ENCODE data around the gene SLC34A1.

Gene SLC34A1

GRCh38 chr5:177447611-177448243 lies 63.5 kb downstream of the SLC34A1 start:
- no peak for DNase-seq

All from activated CD4-positive, alpha-beta T cell treated with anti-CD3 and anti-CD28 coated beads, Interleukin-2, amount 50 U/mL, for 48 hours (primary cell).